ENCODE measurements around the gene TBC1D10A.

The TBC1D10A gene

GRCh38 chr22:30337461-30337778 is 10.7 kb upstream of the TBC1D10A start:
- H3K4me3 ChIP-seq, result no peak overlapping the region
- H3K27ac ChIP-seq, result no peak overlapping the region
- H3K9me3 ChIP-seq (ENCODE audit: low read depth, low read length), result no peaks in the 10 kb centered on the region
- peaks cover 97% of the 10 kb centered on the region for H3K36me3 ChIP-seq (ENCODE audit: insufficient read depth, low read length)
- TF ChIP-seq POLR2AphosphoS5 (IDR thresholded peaks at IDR 0.05; ENCODE audit: borderline replicate concordance, low read depth, low read length), result no peak
- no peak for DNase-seq (ENCODE audit: low read depth, low spot score)
- no peak overlapping the region for H3K9ac ChIP-seq (ENCODE audit: insufficient read length)

- TF ChIP-seq EZH2 (IDR thresholded peaks at IDR 0.05) (no peak), FOXP2 (optimal IDR thresholded peaks at IDR 0.05; ENCODE audit: control extremely low read depth, extremely low read length, insufficient read depth) (no peak), POLR2AphosphoS5 (IDR thresholded peaks at IDR 0.05; ENCODE audit: borderline replicate concordance, low read depth, low read length) (no peak)
- Histone ChIP-seq H3K27ac (no peak overlapping the region), H3K36me3 (ENCODE audit: insufficient read depth, low read length) (peaks cover 96% of the 10 kb centered on the region), H3K4me3 (no peak overlapping the region), H3K9me3 (ENCODE audit: low read depth, low read length) (no peaks in the 10 kb centered on the region), H3K9ac (ENCODE audit: insufficient read length) (no peak overlapping the region)
- no peak for DNase-seq (ENCODE audit: low read depth, low spot score)
These were observed 10.2 kb upstream of the TBC1D10A start for GRCh38 chr22:30336752-30337460.

GRCh38 chr22:30335236-30335635 is 8.5 kb upstream of the TBC1D10A start:
- Histone ChIP-seq H3K9me3 (ENCODE audit: low read depth, low read length) (no peaks in the 10 kb centered on the region), H3K9ac (ENCODE audit: insufficient read length) (no peak overlapping the region), H3K4me3 (no peak overlapping the region), H3K27ac (no peak overlapping the region), H3K36me3 (ENCODE audit: insufficient read depth, low read length) (peaks cover 85% of the 10 kb centered on the region)
- no peak for DNase-seq (ENCODE audit: low read depth, low spot score)
- TF ChIP-seq POLR2AphosphoS5 (IDR thresholded peaks at IDR 0.05; ENCODE audit: borderline replicate concordance, low read depth, low read length) (no peak), FOXP2 (optimal IDR thresholded peaks at IDR 0.05; ENCODE audit: control extremely low read depth, extremely low read length, insufficient read depth) (no peak), EZH2 (IDR thresholded peaks at IDR 0.05) (no peak)

GRCh38 chr22:30334646-30335045 is 7.9 kb upstream of the TBC1D10A start:
- no peak overlapping the region for H3K27ac ChIP-seq
- H3K9ac ChIP-seq (ENCODE audit: insufficient read length), result no peak overlapping the region
- H3K4me3 ChIP-seq, result no peak overlapping the region
- peaks cover 81% of the 10 kb centered on the region for H3K36me3 ChIP-seq (ENCODE audit: insufficient read depth, low read length)
- no peak for DNase-seq (ENCODE audit: low read depth, low spot score)
- no peaks in the 10 kb centered on the region for H3K9me3 ChIP-seq (ENCODE audit: low read depth, low read length)
- TF ChIP-seq EZH2 (IDR thresholded peaks at IDR 0.05) (no peak), FOXP2 (optimal IDR thresholded peaks at IDR 0.05; ENCODE audit: control extremely low read depth, extremely low read length, insufficient read depth) (no peak), POLR2AphosphoS5 (IDR thresholded peaks at IDR 0.05; ENCODE audit: borderline replicate concordance, low read depth, low read length) (no peak)

- H3K36me3 ChIP-seq (ENCODE audit: insufficient read depth, low read length), result peaks cover 73% of the 10 kb centered on the region
- no peak overlapping the region for H3K9ac ChIP-seq (ENCODE audit: insufficient read length)
- no peak for DNase-seq (ENCODE audit: low read depth, low spot score)
- no peaks in the 10 kb centered on the region for H3K9me3 ChIP-seq (ENCODE audit: low read depth, low read length)
- H3K4me3 ChIP-seq, result no peak overlapping the region
- TF ChIP-seq POLR2AphosphoS5 (IDR thresholded peaks at IDR 0.05; ENCODE audit: borderline replicate concordance, low read depth, low read length), result no peak
- no peak for TF ChIP-seq FOXP2 (optimal IDR thresholded peaks at IDR 0.05; ENCODE audit: control extremely low read depth, extremely low read length, insufficient read depth)
- no peak for TF ChIP-seq EZH2 (IDR thresholded peaks at IDR 0.05)
- no peak overlapping the region for H3K27ac ChIP-seq
These were observed 7.0 kb upstream of the TBC1D10A start for GRCh38 chr22:30333707-30334087.

- Histone ChIP-seq H3K9ac (ENCODE audit: insufficient read length) (no peak overlapping the region), H3K4me3 (no peak overlapping the region), H3K9me3 (ENCODE audit: low read depth, low read length) (no peaks in the 10 kb centered on the region), H3K27ac (no peak overlapping the region), H3K36me3 (ENCODE audit: insufficient read depth, low read length) (peaks cover 68% of the 10 kb centered on the region)
- TF ChIP-seq FOXP2 (optimal IDR thresholded peaks at IDR 0.05; ENCODE audit: control extremely low read depth, extremely low read length, insufficient read depth) (no peak), EZH2 (IDR thresholded peaks at IDR 0.05) (no peak), POLR2AphosphoS5 (IDR thresholded peaks at IDR 0.05; ENCODE audit: borderline replicate concordance, low read depth, low read length) (no peak)
- no peak for DNase-seq (ENCODE audit: low read depth, low spot score)
These were observed 6.4 kb upstream of the TBC1D10A start for GRCh38 chr22:30332994-30333706.

- no peak overlapping the region for H3K9ac ChIP-seq (ENCODE audit: insufficient read length)
- no peak overlapping the region for H3K27ac ChIP-seq
- TF ChIP-seq POLR2AphosphoS5 (IDR thresholded peaks at IDR 0.05; ENCODE audit: borderline replicate concordance, low read depth, low read length) (no peak), FOXP2 (optimal IDR thresholded peaks at IDR 0.05; ENCODE audit: control extremely low read depth, extremely low read length, insufficient read depth) (no peak), EZH2 (IDR thresholded peaks at IDR 0.05) (no peak)
- no peak for DNase-seq (ENCODE audit: low read depth, low spot score)
- no peak overlapping the region for H3K4me3 ChIP-seq
- H3K36me3 ChIP-seq (ENCODE audit: insufficient read depth, low read length), result peaks cover 63% of the 10 kb centered on the region
- no peaks in the 10 kb centered on the region for H3K9me3 ChIP-seq (ENCODE audit: low read depth, low read length)
These were observed 5.8 kb upstream of the TBC1D10A start for GRCh38 chr22:30332551-30332950.

GRCh38 chr22:30328466-30329049 is 1.8 kb upstream of the TBC1D10A start:
- Histone ChIP-seq H3K9ac (ENCODE audit: insufficient read length) (no peak overlapping the region), H3K36me3 (ENCODE audit: insufficient read depth, low read length) (peaks cover 23% of the 10 kb centered on the region), H3K4me3 (no peak overlapping the region), H3K9me3 (ENCODE audit: low read depth, low read length) (no peaks in the 10 kb centered on the region), H3K27ac (no peak overlapping the region)
- no peak for DNase-seq (ENCODE audit: low read depth, low spot score)
- no peak for TF ChIP-seq EZH2 (IDR thresholded peaks at IDR 0.05)
- no peak for TF ChIP-seq POLR2AphosphoS5 (IDR thresholded peaks at IDR 0.05; ENCODE audit: borderline replicate concordance, low read depth, low read length)
- TF ChIP-seq FOXP2 (optimal IDR thresholded peaks at IDR 0.05; ENCODE audit: control extremely low read depth, extremely low read length, insufficient read depth), result no peak
